ENCODE measurements around the gene NOC3L.

GRCh38 chr10:94364482-94364881 lies 1.7 kb upstream of the NOC3L start:
- TF ChIP-seq EZH2 (IDR thresholded peaks at IDR 0.05; ENCODE audit: insufficient read depth, poor library complexity, severe bottlenecking) (no peak), EZH2phosphoT487 (IDR thresholded peaks at IDR 0.05; ENCODE audit: insufficient read depth, low read depth) (no peak)
